Keratinocyte (primary cell): ENCODE results near the gene TCFL5. TPM values are rescaled to one million over a fixed set of nuclear protein-coding genes. Genes with fewer than 3 reads are reported as not detected.

Experiments used
- DNase-seq: peaks from one replicate; pipeline ENCODE4 v3.0.0-alpha.2; 2011; ENCODE audit warnings: low read depth, missing footprints, low spot score
- FAIRE-seq: peaks from 2 replicates; lab custom pipeline; 2011; peaks lifted over from hg19 to GRCh38; lab: Jason Lieb, UNC
- H2AFZ ChIP-seq: 2 replicates; pipeline ENCODE4 v1.6.0; 2012; ENCODE audit warnings: low read length, control low read depth, inconsistent platforms; ENCODE audit not compliant: control insufficient read depth
- H3K27ac ChIP-seq: 2 replicates; pipeline ENCODE4 v1.5.1; 2011; ENCODE audit warnings: low read length; ENCODE audit not compliant: control insufficient read depth, insufficient read depth
- H3K27me3 ChIP-seq: 3 replicates; pipeline ENCODE4 v1.6.0; 2011; ENCODE audit warnings: low read length; ENCODE audit not compliant: control insufficient read depth, insufficient read depth; ENCODE audit errors: extremely low read depth
- H3K36me3 ChIP-seq, 2 experiments: 2 replicates in 1 of 2; 3 replicates in 1 of 2; pipeline ENCODE4 v1.5.1; 2011; ENCODE audit warnings: low read length in 2 of 2, mild to moderate bottlenecking in 1 of 2; ENCODE audit not compliant: control insufficient read depth in 2 of 2, insufficient read depth in 2 of 2; ENCODE audit errors: extremely low read depth in 1 of 2
- H3K4me1 ChIP-seq: 3 replicates; pipeline ENCODE4 v1.5.1; 2011; ENCODE audit warnings: low read length; ENCODE audit not compliant: control insufficient read depth, insufficient read depth; ENCODE audit errors: extremely low read depth
- H3K4me2 ChIP-seq: 3 replicates; pipeline ENCODE4 v1.6.0; 2011; ENCODE audit warnings: low read depth, low read length; ENCODE audit not compliant: control insufficient read depth, insufficient read depth; ENCODE audit errors: extremely low read depth
- H3K4me3 ChIP-seq, 3 experiments: fragments of 200-600 bp in 1 of 3; sonication (generic) in 1 of 3; 2 replicates in 2 of 3; 3 replicates in 1 of 3; pipeline ENCODE4 v1.5.1; 2011 to 2016; ENCODE audit warnings: low read length in 3 of 3, mild to moderate bottlenecking in 3 of 3, control low read depth in 2 of 3, inconsistent platforms in 1 of 3, low read depth in 1 of 3, mixed read lengths in 1 of 3, mixed run types in 1 of 3, moderate library complexity in 1 of 3; ENCODE audit not compliant: control insufficient read depth in 2 of 3, insufficient read depth in 2 of 3; ENCODE audit errors: extremely low read depth in 1 of 3
- H3K79me2 ChIP-seq: 2 replicates; pipeline ENCODE4 v1.6.0; 2012; ENCODE audit warnings: low read length; ENCODE audit not compliant: control insufficient read depth, insufficient read depth
- H3K9ac ChIP-seq: 3 replicates; pipeline ENCODE4 v1.6.0; 2011; ENCODE audit warnings: low read length; ENCODE audit not compliant: control insufficient read depth, insufficient read depth; ENCODE audit errors: extremely low read depth
- H3K9me1 ChIP-seq: 3 replicates; pipeline ENCODE4 v1.6.0; 2011; ENCODE audit warnings: low read length; ENCODE audit not compliant: control insufficient read depth, insufficient read depth; ENCODE audit errors: extremely low read depth
- H3K9me3 ChIP-seq: 2 replicates; pipeline ENCODE4 v1.5.1; 2012; ENCODE audit warnings: low read depth, low read length; ENCODE audit not compliant: control insufficient read depth
- H4K20me1 ChIP-seq: 3 replicates; pipeline ENCODE4 v1.6.0; 2011; ENCODE audit warnings: low read length; ENCODE audit not compliant: control insufficient read depth, insufficient read depth; ENCODE audit errors: extremely low read depth
- EZH2 ChIP-seq: IDR thresholded peaks from one replicate; pipeline ENCODE4 v1.6.1; 2012; ENCODE audit warnings: inconsistent platforms, mild to moderate bottlenecking, low read length, moderate library complexity
- dilution Hi-C: fragments of 300-500 bp; cut with MboI; formaldehyde crosslinking; loops from one replicate; pipeline ENCODE4 v1.7.0; 2020; ENCODE audit warnings: low sequenced_read_pairs; ENCODE audit not compliant: extremely low pct_ligation_motif_present
- polyA plus RNA-seq, 5 experiments: library from polyadenylated mRNA; depleted of rRNA in 3 of 5; stranded (reverse) in 3 of 5; stranded (forward) in 1 of 5; unstranded in 1 of 5; fragments of >200 nt; gene quantifications; 1 replicate in 1 of 5; 2 replicates in 3 of 5; 3 replicates in 1 of 5; pipeline versions ENCODE4 v1.2.1 to v1.2.3, GENCODE V29; 2011 to 2012; ENCODE audit warnings: missing spikeins in 2 of 5, low read depth in 1 of 5, low replicate concordance in 1 of 5
- TF ChIP-seq, protein P1 (sequence below), 3 experiments: IDR thresholded peaks in 1 of 3; conservative IDR thresholded peaks in 1 of 3; optimal IDR thresholded peaks in 1 of 3; 2 replicates in 2 of 3; 3 replicates in 1 of 3; pipeline versions ENCODE3 to v1.5.1; 2011; ENCODE audit warnings: low read length in 3 of 3, mild to moderate bottlenecking in 3 of 3, moderate library complexity in 2 of 3, control low read depth in 1 of 3, inconsistent platforms in 1 of 3; ENCODE audit not compliant: insufficient read depth in 2 of 3; ENCODE audit errors: extremely low read depth in 1 of 3

The TCFL5 gene
- polyA plus RNA-seq, 1 donor (not counting 4 experiments of a cell fraction or from before 2014, with no cell fraction given): 14.6 TPM

DNA sequence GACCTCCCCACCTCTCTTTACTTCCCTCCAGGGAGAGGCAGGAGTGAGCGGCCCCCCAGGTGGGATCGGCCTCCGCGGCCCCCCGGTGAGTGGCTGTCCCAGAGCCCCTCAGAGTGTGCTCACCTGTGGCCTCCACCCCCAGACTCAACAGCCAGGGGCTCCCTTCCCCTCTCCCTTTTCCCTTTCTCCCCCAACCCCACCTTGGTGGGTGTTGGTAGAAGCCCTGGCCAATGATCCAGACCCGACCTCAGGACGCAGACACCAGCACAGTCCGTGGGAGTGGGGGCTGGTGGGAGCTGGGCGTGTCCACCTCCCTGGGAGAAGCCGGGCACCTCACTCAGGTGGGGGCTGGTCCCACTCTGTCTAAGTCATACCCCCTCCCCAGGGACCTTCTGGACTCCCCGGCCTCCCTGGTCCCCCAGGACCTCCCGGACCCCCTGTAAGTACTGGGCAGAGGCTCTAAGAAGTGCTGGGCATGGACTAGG is 39.9 kb downstream of the TCFL5 start:
- H3K36me3 ChIP-seq: no peaks in the 10 kb centered on the region
- dilution Hi-C loops: no loop called here
- TF ChIP-seq EZH2: no peak
- TF ChIP-seq, protein P1, sequence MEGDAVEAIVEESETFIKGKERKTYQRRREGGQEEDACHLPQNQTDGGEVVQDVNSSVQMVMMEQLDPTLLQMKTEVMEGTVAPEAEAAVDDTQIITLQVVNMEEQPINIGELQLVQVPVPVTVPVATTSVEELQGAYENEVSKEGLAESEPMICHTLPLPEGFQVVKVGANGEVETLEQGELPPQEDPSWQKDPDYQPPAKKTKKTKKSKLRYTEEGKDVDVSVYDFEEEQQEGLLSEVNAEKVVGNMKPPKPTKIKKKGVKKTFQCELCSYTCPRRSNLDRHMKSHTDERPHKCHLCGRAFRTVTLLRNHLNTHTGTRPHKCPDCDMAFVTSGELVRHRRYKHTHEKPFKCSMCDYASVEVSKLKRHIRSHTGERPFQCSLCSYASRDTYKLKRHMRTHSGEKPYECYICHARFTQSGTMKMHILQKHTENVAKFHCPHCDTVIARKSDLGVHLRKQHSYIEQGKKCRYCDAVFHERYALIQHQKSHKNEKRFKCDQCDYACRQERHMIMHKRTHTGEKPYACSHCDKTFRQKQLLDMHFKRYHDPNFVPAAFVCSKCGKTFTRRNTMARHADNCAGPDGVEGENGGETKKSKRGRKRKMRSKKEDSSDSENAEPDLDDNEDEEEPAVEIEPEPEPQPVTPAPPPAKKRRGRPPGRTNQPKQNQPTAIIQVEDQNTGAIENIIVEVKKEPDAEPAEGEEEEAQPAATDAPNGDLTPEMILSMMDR (optimal IDR thresholded peaks at IDR 0.05 in 1 of 3, IDR thresholded peaks at IDR 0.05 in 1 of 3, conservative IDR thresholded peaks at IDR 0.05 in 1 of 3; ENCODE audit: extremely low read depth in 1 of 3, insufficient read depth in 2 of 3, low read length in 3 of 3): no peak
- no peaks in the 10 kb centered on the region for H3K9me1 ChIP-seq
- H4K20me1 ChIP-seq: no peaks in the 10 kb centered on the region
- no peak overlapping the region for H2AFZ ChIP-seq
- no peak overlapping the region for H3K9ac ChIP-seq
- no peak overlapping the region for H3K4me3 ChIP-seq
- H3K4me2 ChIP-seq: no peak overlapping the region
- DNase-seq: no peak
- H3K79me2 ChIP-seq: no peaks in the 10 kb centered on the region
- H3K4me1 ChIP-seq: peaks cover 15% of the 10 kb centered on the region
- no peak for FAIRE-seq
- H3K27ac ChIP-seq: no peak overlapping the region
- H3K27me3 ChIP-seq: peaks cover 25% of the 10 kb centered on the region
- H3K9me3 ChIP-seq: no peaks in the 10 kb centered on the region

DNA sequence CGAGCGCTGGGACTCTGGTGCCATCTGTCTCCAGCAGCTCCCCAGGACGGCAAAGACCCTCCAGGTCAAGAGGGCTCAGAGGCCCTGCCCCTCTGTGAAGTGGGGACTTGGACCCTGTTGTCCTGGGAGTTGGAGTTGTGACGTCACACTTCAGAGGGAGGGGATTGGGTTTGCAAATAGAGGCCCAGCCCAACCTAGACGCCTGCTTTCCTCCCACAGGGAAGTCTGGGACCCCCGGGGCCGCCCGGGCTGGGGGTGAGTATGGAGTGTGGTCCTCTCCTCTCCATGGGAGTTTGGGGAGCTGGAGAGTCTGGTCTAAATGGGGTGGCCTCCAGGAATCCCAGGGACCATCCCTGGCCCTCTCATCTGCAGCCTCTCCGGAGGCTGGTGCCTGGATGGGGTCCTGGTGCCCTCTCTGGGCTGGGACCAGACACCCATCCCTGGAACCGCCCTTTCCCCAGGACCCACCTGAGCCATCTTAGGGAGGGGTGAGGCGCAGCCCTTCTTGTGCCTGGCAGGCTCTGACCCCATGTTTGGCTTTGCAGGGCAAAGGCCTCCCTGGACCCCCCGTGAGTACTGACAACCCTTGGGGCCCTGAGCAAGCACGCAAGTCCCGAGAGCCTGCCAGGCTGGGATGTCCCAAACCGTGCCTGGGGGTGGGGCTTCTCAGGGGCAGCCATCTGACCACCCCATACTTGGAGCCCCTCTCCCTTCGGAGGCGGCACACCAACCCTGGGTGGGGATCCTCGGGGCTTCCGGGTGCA is 40.5 kb downstream of the TCFL5 start:
- H4K20me1 ChIP-seq: no peaks in the 10 kb centered on the region
- no peak overlapping the region for H3K27ac ChIP-seq
- H3K4me2 ChIP-seq: no peak overlapping the region
- DNase-seq (no peak), FAIRE-seq (no peak)
- H3K79me2 ChIP-seq: no peaks in the 10 kb centered on the region
- H3K9ac ChIP-seq: no peak overlapping the region
- no peak for TF ChIP-seq EZH2
- TF ChIP-seq, protein P1 (optimal IDR thresholded peaks at IDR 0.05 in 1 of 3, IDR thresholded peaks at IDR 0.05 in 1 of 3, conservative IDR thresholded peaks at IDR 0.05 in 1 of 3; ENCODE audit: extremely low read depth in 1 of 3, insufficient read depth in 2 of 3, low read length in 3 of 3): no peak
- H3K9me3 ChIP-seq: no peaks in the 10 kb centered on the region
- dilution Hi-C loops: no loop called here
- H3K9me1 ChIP-seq: no peaks in the 10 kb centered on the region
- H3K4me3 ChIP-seq: no peak overlapping the region
- H3K27me3 ChIP-seq: peaks cover 31% of the 10 kb centered on the region
- peaks cover 15% of the 10 kb centered on the region for H3K4me1 ChIP-seq
- no peaks in the 10 kb centered on the region for H3K36me3 ChIP-seq
- H2AFZ ChIP-seq: no peak overlapping the region
